Measurements from ENCODE around the gene STUB1. TPM values are rescaled to one million over a fixed set of nuclear protein-coding genes. Genes with fewer than 3 reads are reported as not detected.

Gene STUB1
- polyA plus RNA-seq (ENCODE audit: insufficient read length in 4 of 4): 100 to 1,000 TPM in 3 of 4 donors, 10 to 100 TPM in 1; 93.2 to 138 (median 122) TPM

DNA sequence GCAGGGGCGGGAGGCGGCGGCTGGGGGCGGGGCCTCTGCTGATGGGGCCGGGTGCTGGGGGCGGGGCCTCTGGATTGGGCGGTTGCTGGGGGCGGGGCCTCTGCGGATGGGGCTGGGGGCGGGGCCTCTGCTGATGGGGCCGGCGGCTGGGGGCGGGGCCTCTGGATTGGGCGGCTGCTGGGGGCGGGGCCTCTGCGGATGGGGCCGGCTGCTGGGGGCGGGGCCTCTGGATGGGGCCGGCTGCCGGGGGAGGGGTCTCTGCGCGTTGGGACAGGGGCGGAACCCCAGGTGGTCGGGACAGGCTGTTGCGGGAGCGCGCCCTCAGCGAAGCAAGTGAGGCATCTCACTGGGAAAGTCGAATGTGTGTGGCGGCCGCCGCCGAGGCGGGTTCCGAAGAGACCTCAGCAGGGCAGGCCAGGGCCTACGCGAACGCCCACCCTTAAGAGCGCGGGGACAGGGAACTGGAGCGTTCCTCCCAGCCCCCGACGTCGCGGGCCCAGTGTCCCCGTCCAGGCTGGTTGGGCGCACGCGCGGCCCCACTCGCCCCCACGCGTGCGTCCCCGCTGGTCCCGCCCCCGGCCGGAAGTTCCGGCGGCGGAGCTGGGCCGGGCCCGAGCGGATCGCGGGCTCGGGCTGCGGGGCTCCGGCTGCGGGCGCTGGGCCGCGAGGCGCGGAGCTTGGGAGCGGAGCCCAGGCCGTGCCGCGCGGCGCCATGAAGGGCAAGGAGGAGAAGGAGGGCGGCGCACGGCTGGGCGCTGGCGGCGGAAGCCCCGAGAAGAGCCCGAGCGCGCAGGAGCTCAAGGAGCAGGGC, at the start of gene STUB1:
Gene STUB1, plus strand, starts transcription at position 597 of the 811 bp plus-strand sequence. Its CDS starts 116 bp downstream, at position 713.
- peak in 3 of 4 donors; percentile 57 to 68 (median 65) for DNase-seq (ENCODE audit: low read depth in 4 of 4, low spot score in 3 of 4)

DNA sequence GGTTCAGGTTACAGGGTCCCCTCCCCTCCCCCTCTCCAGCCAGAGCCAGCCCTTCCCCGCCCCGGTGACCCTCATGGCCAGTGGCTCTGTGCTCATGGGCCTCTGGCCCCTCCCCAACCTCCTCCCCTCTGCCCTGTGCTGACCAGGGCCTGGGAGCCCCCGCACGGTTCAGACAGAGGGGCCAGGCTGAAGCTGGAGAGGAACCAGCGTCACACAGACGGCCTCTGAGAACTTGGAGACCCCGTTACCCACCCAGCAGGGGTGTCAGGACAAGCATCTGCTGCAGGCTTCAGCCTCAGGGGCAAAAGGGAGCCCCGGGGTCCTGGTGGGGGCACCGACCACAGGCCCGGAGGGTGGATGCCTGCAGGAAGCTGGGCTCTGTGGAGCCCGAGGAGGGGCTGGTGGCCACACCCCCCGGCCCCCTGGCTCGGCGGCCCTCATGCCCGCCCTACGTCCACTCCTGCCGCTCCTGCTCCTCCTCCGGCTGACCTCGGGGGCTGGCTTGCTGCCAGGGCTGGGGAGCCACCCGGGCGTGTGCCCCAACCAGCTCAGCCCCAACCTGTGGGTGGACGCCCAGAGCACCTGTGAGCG, 49.3 kb upstream of the STUB1 start, which contains the start of gene WFIKKN1:
Gene WFIKKN1, plus strand, starts transcription at position 171 of the 591 bp plus-strand sequence. Its CDS starts 269 bp downstream, at position 440.
- DNase-seq (ENCODE audit: low read depth in 4 of 4, low spot score in 3 of 4): peak in 1 of 4 donors; percentile 30

DNA sequence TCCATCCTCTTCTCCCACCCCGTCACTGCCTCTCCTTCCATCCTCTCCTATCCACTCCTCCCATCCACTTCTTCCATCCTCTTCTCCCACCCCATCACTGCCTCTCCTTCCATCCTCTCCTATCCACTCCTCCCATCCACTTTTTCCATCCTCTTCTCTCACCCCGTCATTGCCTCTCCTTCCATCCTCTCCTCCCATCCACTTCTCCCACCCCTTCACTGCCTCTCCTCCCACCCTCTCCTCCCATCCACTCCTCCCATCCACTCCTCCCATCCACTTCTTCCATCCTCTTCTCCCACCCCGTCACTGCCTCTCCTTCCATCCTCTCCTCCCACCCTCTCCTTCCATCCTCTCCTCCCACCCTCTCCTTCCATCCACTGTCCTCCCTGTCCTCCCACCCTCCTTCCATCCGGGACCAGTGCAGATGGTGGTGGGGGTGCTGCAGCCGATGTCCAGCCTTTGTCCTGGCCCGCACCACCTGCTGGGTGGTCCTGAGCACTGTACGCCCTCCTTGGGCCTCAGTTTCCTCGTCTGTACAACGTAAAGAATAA, 48.3 kb upstream of the STUB1 start:
- DNase-seq (ENCODE audit: low read depth in 4 of 4, low spot score in 3 of 4): no peak

DNA sequence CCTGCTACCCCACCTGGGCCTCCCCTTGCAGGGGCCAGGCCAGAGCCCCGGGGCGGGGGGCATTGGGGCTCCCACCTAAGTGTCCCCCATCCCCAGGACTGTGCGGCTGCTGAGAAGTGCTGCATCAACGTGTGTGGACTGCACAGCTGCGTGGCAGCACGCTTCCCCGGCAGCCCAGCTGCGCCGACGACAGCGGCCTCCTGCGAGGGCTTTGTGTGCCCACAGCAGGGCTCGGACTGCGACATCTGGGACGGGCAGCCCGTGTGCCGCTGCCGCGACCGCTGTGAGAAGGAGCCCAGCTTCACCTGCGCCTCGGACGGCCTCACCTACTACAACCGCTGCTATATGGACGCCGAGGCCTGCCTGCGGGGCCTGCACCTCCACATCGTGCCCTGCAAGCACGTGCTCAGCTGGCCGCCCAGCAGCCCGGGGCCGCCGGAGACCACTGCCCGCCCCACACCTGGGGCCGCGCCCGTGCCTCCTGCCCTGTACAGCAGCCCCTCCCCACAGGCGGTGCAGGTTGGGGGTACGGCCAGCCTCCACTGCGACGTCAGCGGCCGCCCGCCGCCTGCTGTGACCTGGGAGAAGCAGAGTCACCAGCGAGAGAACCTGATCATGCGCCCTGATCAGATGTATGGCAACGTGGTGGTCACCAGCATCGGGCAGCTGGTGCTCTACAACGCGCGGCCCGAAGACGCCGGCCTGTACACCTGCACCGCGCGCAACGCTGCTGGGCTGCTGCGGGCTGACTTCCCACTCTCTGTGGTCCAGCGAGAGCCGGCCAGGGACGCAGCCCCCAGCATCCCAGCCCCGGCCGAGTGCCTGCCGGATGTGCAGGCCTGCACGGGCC, 47.5 kb upstream of the STUB1 start:
- DNase-seq (ENCODE audit: low read depth in 4 of 4, low spot score in 3 of 4): no peak

DNA sequence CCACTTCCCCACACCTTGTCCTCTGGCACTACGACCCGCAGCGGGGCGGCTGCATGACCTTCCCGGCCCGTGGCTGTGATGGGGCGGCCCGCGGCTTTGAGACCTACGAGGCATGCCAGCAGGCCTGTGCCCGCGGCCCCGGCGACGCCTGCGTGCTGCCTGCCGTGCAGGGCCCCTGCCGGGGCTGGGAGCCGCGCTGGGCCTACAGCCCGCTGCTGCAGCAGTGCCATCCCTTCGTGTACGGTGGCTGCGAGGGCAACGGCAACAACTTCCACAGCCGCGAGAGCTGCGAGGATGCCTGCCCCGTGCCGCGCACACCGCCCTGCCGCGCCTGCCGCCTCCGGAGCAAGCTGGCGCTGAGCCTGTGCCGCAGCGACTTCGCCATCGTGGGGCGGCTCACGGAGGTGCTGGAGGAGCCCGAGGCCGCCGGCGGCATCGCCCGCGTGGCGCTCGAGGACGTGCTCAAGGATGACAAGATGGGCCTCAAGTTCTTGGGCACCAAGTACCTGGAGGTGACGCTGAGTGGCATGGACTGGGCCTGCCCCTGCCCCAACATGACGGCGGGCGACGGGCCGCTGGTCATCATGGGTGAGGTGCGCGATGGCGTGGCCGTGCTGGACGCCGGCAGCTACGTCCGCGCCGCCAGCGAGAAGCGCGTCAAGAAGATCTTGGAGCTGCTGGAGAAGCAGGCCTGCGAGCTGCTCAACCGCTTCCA, 46.7 kb upstream of the STUB1 start:
- DNase-seq (ENCODE audit: low read depth in 4 of 4, low spot score in 3 of 4): no peak

DNA sequence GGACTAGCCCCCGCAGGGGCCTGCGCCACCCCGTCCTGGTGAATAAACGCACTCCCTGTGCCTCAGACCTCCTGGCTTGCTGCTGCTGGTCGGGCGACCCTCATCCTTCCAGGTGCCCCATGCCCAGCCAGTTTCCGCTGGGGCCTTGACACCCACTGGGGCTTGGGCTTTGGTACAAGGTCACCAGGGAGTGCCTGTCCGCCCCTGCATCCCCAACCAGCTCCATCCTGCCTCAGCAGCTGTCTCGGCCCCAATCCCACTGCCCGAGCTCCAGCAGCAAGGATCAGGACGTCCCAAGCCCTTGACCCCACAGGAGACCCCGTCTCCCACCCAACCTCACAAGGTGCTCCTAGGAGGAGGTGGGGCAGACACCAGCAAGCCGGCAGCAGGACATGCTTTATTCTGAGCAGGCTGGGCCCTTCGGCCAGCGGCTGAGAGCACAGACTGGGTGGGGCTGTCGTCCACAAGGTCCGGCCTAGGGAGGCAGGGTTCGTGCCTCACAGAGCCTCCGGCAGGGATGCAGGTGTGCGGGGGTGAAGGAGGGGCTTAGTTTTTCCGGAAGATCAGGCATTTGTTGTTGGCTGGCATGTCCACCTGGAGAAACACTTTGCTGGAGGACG, 46.0 kb upstream of the STUB1 start:
- no peak for DNase-seq (ENCODE audit: low read depth in 4 of 4, low spot score in 3 of 4)

DNA sequence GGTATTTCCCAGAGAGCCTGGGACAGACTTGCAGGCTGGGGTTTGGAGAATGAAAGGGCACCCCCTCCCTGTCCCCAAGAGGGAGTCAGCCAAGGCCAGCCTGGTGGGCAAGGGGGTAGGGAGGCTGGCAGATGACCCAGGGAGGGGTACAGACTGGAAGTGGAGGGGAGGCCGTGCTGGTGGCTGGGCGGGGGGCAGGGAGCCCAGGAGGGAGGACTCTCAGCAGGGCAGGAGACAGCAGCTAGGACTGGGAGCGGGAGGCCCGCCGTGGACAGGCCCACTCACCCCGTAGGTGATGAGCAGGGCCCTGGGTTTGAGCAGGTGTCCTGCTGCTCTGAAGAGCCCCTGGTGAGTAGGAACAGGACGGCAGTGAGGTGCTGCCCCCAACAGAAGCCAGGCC, 45.2 kb upstream of the STUB1 start:
- no peak for DNase-seq (ENCODE audit: low read depth in 4 of 4, low spot score in 3 of 4)

DNA sequence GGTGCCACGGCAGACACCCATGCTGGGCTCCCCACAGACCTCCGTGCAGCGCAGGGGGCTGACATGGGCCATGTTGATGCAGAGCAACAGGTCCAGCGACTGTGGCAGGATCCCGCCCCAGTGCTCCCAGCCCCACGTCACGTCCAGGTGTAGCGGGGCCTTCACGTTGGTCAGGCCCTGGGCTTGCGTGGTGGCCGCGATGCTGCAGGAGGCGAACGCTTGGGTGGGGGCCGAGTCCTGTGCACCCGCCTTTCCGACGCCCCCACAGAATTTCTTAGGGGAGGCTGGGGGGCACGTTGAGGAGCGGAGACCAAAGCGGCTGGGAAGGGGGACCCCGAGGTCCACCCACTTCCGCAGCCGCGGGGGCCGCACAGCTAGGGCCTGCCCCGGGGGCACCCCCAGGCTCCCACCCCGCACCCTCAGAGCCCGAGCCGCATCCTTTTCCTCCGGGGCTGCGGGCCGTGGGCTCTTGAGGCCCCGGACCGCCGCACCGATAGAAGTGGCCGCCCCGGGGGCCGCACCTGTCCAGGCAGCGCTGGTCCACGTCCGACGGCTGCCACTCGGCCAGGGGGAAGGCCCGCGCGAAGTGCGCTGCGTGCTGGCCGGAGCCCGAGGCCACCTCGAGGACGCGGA, 44.5 kb upstream of the STUB1 start:
- no peak for DNase-seq (ENCODE audit: low read depth in 4 of 4, low spot score in 3 of 4)

DNA sequence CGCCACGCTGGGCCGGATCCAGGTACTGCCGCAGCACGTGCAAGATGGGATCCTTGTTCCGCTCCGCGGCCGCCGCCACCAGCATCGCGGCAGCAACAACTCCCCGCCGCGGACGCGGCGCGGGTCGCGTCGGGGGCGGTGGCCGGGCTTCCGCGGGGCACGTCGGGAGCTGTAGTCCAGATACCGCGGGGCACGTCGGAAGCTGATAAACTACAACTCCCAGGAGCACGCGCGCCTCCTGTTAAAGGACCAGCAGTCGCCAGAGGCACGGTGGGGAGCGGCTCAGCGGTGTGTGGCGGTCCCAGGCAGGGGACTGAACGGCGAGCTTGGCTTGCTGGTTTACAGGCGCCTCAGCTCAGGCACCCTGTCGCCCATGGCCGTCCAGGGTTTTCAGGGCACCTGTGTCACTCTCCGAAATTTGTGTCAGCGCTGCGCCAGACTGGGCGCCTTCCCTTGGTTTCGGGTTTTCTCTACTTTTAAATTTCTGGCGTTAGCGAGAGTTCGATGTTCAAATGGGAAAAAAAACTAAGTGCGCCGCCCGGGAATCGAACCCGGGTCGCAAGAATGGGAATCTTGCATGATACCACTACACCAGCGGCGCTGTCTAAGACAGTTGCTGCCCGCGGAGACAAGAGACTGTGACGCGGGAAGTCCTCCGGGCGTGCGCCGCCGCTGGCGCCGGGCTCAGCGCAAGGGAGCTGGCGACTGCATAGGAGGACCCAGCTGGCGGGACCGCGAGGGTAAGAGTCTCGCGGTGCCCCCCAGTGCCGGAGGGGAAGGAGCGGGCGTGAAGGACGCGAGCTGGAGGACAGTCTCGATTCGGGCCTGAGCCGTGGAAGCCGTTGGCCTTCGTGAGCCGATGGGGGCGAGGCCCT, 43.8 kb upstream of the STUB1 start, which contains the start of gene METTL26:
Gene METTL26, minus strand, starts transcription at position 100 of the 875 bp plus-strand sequence. Its CDS starts 15 bp downstream, at position 85.
- peak; percentile 86 to 90 (median 88) for DNase-seq (ENCODE audit: low read depth in 4 of 4, low spot score in 3 of 4)

DNA sequence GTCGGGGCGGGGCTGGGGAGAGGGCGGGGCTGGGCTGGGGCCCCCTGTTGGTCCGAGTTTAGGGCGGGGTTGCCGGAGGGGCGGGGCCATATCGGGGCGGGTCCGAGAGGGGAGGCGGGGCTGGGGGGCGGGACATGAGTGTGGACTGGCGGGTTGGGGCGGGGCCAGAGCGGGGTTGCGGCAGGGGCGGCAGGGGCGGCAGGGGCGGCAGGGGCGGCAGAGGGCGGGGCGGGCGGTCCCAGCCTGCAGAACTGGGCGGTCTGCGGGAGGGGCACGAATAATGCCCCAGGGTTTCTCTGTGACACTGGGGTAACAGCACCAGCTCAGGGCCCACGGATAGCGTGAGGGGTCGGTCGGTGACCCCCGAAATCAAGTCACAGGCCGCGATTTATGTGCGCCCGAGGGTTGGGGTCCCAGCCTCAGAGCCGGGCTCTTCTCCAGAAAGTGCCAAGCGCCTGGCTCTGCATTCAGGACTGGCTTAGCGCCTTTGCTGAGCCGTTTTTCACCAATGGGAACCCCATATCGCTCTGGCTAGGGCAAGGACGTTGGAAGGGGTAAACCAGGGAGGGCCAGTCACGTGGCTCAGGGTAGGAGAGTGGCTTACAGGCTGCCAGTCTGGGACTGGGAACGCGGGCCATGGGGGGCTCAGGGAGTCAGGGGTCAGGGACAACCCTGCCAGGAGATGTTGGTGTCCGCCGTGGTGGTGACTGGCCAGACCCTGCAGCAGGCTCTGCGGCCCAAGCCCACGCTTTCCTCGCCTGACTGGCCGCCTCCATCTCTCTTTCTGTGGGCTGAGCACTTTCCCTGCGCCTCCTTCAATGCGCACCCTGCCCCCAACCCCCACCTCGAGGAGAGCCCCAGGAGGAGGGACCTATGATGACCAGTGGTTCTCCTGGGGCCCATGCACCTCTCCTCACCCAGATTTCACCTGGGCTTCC, 42.9 kb upstream of the STUB1 start:
- peak in 3 of 4 donors; percentile 77 to 80 (median 78) for DNase-seq (ENCODE audit: low read depth in 4 of 4, low spot score in 3 of 4)

DNA sequence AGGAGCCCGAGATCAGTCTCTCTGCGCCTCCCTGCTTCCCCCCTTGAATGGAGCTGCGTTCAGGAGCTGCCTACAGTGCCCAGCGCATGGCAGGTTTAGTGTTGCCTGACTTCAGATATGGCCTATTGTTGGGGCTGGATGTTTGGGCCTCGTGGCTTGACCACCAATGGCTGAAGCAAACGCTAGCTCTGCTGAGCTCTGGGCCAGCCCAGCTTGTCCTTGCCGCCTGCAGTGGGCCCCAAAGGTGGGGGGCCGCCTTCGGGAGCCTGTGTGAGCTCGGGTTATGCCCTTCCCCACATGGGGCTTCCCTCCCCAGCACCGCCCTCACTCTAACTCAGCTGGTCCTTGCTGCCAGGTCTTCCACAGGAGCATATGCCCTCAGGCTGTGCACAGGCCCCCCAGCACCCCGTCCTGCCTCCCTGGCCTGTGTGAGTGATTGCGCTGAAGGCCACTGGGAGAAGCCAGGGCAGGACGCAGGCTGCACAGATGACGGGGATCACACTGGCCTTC, 42.1 kb upstream of the STUB1 start:
- DNase-seq (ENCODE audit: low read depth in 4 of 4, low spot score in 3 of 4): no peak

DNA sequence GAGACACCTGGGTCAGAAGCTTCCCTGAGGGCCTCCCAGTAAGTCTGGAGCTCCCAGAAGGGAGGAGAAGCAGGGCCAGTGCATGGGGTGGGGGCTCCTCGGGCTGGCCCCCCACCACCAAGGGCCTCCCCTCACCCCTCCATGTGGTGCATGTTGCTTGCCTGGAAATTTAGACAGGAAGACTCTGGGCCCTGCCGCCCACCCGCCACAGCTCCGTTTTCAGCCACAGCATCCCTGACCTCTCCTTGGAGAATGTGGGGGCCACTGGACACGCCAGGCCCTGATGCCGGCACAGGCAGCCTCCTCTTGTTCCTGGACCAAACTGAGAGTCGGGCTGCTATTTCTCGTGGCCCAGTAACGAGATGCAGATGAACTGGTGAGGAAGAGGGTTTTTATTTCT, 41.4 kb upstream of the STUB1 start:
- no peak for DNase-seq (ENCODE audit: low read depth in 4 of 4, low spot score in 3 of 4)

DNA sequence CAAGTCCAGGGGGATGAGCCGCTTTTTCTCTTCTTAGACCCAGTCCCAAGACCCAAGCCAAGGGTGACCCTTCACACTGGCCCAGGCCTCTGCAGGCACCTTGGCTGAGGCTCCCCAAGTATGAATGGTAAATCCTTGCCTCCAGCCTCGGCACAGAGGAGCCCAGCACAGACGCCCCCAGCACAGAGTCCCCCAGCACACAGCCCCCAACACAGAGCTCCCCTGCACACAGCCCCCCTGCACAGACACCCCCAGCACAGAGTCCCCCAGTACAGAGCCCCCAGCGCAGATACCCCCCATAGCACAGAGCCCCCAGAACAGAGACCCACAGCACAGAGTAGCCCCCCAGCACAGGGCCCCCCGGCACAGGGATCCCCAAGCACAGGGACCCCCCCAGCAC, 39.6 kb upstream of the STUB1 start:
- no peak for DNase-seq (ENCODE audit: low read depth in 4 of 4, low spot score in 3 of 4)

DNA sequence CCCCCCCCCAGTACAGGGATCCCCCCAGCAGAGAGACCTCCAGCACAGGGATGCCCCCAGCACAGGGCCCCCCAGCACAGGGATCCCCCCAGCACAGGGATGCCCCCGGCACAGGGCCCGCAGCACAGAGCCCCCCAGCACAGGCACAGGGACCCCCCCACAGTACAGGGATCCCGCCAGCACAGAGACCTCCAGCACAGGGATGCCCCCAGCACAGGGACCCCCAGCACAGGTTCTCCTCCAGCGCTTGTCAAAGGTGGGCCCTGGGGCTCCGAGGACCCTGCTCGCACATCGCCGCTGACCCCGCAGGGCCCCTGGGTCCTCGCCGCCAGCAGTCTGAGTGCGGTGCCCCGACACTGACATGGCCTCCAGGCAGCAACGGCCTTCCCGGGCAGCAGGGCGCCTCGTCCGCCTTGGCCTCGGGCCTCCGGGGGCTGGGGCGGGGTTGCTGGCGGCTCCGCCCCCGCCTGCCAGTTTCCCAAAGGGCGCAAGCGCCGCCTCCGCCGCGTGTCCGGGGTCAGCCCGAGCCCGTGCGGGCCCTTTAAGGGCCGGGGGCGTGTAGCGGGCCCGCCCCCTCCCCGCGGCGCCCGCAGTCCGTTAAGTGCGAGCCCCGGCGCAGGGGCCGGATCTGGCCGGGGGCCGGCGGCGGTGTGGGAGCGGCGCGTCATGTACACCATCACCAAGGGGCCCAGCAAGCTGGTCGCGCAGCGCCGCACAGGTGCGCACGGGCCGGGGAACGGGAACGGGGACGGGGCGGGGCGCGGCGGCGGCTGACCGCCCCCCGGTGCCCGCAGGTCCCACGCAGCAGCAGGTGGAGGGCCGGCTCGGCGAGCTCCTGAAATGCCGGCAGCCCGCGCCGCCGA, 38.7 kb upstream of the STUB1 start, which contains the start of gene MCRIP2:
Gene MCRIP2, plus strand, starts transcription at position 503 of the 863 bp plus-strand sequence. Its CDS starts 164 bp downstream, at position 667.
- no peak for DNase-seq (ENCODE audit: low read depth in 4 of 4, low spot score in 3 of 4)

DNA sequence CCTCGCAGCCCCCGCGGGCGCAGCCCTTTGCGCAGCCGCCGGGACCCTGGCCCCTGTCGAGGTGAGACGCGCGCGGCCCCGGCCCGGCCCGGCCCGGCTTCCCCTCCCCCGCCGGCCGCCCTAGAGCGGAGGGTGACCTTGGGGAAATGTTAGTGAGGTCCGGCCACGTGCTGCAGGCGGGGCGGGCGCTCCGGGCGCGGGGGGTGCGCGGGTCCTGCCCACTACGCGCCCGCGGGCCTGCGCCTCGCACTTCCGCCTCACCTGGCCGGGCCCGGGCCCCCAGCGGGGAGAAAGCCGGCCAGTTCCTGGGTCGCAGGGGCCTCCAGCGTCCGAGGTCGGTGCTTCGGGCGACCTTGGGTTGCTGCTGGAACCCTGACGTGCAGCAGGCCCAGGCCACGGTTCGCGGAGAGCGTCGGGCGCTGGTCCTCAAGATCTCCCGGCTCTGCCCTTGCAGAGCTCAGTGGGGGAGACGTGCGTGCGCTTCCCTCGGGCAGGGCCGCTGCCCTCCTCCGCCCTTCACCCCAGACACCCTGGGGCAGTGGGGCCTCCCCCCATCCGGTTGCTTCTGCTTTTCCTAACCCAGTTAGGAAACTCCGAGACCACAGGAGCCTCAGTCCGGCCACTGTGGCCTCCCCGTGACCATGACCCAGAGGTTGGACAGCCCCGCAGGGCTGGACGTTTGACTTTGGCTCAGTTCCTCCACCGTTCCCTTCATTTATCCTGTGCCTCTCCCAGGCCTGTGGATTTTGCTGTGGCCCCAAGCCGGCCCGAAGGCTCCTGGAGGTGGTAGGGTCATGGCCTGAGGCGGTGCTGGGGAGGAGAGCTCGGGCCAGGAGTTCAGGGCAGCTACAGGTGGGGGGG, 37.8 kb upstream of the STUB1 start:
- no peak for DNase-seq (ENCODE audit: low read depth in 4 of 4, low spot score in 3 of 4)
